Measurements from ENCODE around the gene ZNF469.

Gene ZNF469

GRCh38 chr16:88380619-88381018 lies 2.1 kb upstream of the ZNF469 start:
- DNase-seq = no peak

GRCh38 chr16:88381820-88382451 lies 823 bp upstream of the ZNF469 start:
- DNase-seq = no peak

- DNase-seq = peak; percentile 60
Measured at GRCh38 chr16:88383401-88384221, 852 bp downstream of the ZNF469 start.

GRCh38 chr16:88384222-88385111 lies 1.7 kb downstream of the ZNF469 start:
- DNase-seq = no peak

- DNase-seq = no peak
Measured at GRCh38 chr16:88385112-88385594, 2.4 kb downstream of the ZNF469 start.

GRCh38 chr16:88385831-88386815 lies 3.4 kb downstream of the ZNF469 start:
- no peak for DNase-seq

GRCh38 chr16:88387180-88387765 lies 4.5 kb downstream of the ZNF469 start:
- DNase-seq = no peak

- no peak for DNase-seq
Measured at GRCh38 chr16:88387941-88388627, 5.3 kb downstream of the ZNF469 start.

GRCh38 chr16:88389191-88389590 lies 6.4 kb downstream of the ZNF469 start:
- no peak for DNase-seq

- DNase-seq = no peak
Measured at GRCh38 chr16:88389621-88390160, 6.9 kb downstream of the ZNF469 start.

- no peak for DNase-seq
Measured at GRCh38 chr16:88390265-88390664, 7.5 kb downstream of the ZNF469 start.

- DNase-seq = no peak
Measured at GRCh38 chr16:88390735-88391134, 8.0 kb downstream of the ZNF469 start.

GRCh38 chr16:88391144-88391850 lies 8.5 kb downstream of the ZNF469 start:
- no peak for DNase-seq

GRCh38 chr16:88392111-88392510 lies 9.4 kb downstream of the ZNF469 start:
- DNase-seq = no peak

GRCh38 chr16:88392616-88393015 lies 9.9 kb downstream of the ZNF469 start:
- no peak for DNase-seq

GRCh38 chr16:88393034-88393433 lies 10.3 kb downstream of the ZNF469 start:
- no peak for DNase-seq

- DNase-seq = no peak
Measured at GRCh38 chr16:88393571-88393970, 10.8 kb downstream of the ZNF469 start.

GRCh38 chr16:88394426-88394825 lies 11.7 kb downstream of the ZNF469 start:
- no peak for DNase-seq

GRCh38 chr16:88395669-88396584 lies 13.2 kb downstream of the ZNF469 start:
- no peak for DNase-seq

Measured in fibroblast of skin of right quadriceps (primary cell).